HL-60/S4 (cell line): ENCODE measurements around the gene TTLL11.
"Not testable (repeated sequence)": the region's sequence is repeated elsewhere in the genome, so short reads cannot be mapped to it uniquely, and the experiment has no call there.

Experiments used
- in situ Hi-C: fragments of 300-500 bp; cut with MboI; formaldehyde crosslinking; loops from 2 replicates; pipeline ENCODE4 v1.14.3; 2022; ENCODE audit warnings: low sequenced_read_pairs

The TTLL11 gene

DNA sequence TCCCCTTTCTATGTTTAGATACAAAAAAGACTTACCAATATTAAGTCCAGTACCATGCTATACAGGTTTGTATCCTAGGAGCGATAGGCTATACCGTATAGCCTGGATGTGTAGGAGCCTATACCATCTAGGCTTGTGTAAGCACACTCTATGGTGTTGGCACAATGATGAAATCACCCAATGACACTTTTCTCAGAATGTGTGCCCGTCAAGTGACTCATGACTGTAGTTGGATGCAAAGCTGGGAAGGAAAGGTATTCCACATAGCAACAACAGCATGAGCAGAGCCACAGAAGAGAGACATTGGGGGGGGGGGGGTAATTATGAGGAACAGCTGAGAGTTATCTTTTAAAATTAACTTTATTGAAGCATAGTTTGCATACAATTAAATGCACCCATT, 63.2 kb downstream of the TTLL11 start:
- in situ Hi-C loops, result loop anchor here (10.0 kb wide), 1 partner anchor 65 kb away; no protein-coding TSS in a partner anchor

GRCh38 chr9:122028089-122028488, 65.0 kb downstream of the TTLL11 start:
- in situ Hi-C loops, result loop anchor here (10.0 kb wide), 1 partner anchor 63 kb away; no protein-coding TSS in a partner anchor

GRCh38 chr9:122020398-122020797, 72.7 kb downstream of the TTLL11 start:
- in situ Hi-C loops, result loop anchor here (10.0 kb wide), 1 partner anchor 56 kb away; no protein-coding TSS in a partner anchor

DNA sequence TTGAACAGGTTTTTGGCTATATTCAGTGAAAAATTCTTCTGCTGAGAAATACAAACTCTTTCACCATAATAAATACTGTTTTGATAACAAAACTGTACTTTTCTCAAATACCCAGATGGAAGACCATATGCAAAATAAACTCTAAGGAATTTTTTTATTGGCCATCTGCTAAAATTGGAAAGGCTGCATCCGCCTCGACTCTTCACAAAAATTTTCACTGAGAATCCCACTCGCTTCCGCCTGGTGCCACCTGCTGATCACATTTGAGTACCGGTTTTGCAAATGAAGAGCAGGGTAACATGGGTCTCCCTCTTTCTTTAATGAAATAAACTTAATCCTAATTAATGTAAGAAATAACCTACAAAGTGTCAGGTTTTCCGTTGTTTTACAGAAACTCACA, 76.4 kb downstream of the TTLL11 start:
- in situ Hi-C loops, result no loop called here

GRCh38 chr9:122016309-122016708, 76.8 kb downstream of the TTLL11 start:
- in situ Hi-C loops, result no loop called here

GRCh38 chr9:122015170-122015821, 77.8 kb downstream of the TTLL11 start:
- in situ Hi-C loops, result no loop called here

GRCh38 chr9:122011818-122012498, 81.2 kb downstream of the TTLL11 start:
- in situ Hi-C loops, result no loop called here

GRCh38 chr9:122008559-122008958, 84.5 kb downstream of the TTLL11 start:
- in situ Hi-C loops, result no loop called here

GRCh38 chr9:122007837-122008236, 85.3 kb downstream of the TTLL11 start:
- in situ Hi-C loops, result no loop called here

- in situ Hi-C loops, result no loop called here
Measured at GRCh38 chr9:122005597-122005996, 87.5 kb downstream of the TTLL11 start.

DNA sequence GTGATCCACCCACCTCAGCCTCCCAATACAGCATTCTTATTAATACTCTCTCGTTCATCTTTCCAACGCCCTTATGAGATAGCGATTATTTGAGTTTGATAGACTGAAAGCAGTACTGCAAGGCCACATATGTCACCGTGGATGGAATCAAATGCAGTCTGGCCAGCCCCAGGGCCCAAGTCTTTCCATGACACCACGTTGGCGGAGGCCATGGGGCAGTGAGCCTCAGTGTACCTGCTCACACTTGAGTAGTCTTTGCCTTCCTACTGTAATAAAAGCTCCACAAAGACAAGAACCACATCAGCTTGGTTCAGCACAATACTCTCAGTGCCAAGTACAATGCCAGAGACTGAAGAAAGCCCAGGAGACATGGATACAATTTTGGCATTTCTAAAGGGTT, 88.5 kb downstream of the TTLL11 start:
- in situ Hi-C loops, result no loop called here

DNA sequence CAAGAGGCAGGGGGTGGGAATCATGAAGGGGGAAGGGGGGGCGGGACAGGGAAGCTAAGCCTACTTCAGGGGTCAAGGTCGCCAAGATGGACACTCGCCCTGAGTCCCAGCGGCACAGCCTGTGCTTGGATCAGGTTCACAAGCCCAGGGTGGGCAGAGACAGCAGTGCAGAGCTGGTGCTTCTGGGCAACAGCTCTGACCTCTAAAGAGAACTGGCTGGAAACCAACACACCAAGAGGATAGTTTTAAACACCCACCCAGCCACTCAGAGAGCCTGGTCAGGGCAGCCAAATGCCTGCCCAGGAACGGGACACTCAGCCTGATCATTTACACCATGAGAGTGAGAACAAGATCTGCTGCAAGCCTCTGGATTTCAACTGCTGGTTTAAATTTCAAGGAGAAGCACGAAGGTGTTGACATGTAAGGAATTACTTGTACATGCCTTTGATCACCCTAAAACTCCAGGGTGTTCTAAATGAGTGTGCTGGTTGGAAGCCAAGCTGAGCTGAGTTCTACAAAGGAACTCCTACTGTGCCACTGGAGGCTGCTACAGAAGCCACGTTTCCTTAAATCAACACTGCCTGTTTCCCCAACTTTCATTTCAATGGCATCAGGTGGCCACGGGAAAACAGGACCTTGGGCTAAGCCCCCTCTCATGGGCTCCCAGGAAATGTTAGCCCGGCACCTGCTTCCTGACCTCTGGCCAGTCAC, 91.5 kb downstream of the TTLL11 start:
- in situ Hi-C loops, result no loop called here

GRCh38 chr9:122000526-122000925, 92.6 kb downstream of the TTLL11 start:
- in situ Hi-C loops, result not testable (repeated sequence)

DNA sequence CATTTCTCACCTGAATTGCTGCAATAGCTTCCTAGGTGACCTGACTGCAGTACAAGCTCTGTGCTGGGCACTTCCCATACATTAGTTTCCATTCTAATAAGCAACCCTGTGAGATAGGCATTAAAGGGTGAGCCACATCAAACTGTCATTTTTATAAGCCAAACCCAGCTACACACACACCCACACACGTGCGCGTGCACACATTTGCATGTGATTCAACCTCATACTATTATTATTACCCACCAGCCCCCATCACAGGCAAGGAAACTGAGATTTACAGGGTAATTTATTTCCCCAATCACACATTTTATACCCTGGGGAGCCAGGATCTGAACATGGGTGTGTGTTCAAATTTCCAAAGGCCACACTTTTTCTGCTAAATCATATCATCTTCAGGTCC, 93.6 kb downstream of the TTLL11 start:
- in situ Hi-C loops, result no loop called here

DNA sequence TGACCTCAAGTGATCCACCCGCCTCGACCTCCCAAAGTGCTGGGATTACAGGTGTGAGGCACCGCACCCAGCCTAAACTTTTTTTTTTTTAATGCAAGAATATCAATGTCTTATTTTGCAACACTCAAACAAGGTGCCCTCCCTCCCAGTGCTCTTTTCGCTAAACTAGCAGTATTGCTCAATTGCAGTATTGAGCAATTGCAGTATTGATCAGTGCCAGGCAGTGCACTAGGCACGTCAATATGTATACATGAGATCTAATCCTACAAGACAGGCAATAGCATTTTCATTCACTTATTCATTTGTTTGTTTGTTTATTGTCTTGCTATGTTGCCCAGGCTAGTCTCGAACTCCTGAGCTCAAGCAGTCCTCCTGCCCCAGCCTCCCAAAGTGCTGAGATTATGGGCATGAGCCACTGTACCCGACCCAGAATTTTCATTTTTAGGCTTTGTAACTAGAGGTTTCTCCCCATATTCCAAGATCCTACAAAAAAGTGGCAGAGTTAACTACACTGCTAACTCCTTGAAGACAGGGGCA, 94.5 kb downstream of the TTLL11 start:
- in situ Hi-C loops, result no loop called here

- in situ Hi-C loops, result no loop called here
Measured at GRCh38 chr9:121997791-121998190, 95.3 kb downstream of the TTLL11 start.

DNA sequence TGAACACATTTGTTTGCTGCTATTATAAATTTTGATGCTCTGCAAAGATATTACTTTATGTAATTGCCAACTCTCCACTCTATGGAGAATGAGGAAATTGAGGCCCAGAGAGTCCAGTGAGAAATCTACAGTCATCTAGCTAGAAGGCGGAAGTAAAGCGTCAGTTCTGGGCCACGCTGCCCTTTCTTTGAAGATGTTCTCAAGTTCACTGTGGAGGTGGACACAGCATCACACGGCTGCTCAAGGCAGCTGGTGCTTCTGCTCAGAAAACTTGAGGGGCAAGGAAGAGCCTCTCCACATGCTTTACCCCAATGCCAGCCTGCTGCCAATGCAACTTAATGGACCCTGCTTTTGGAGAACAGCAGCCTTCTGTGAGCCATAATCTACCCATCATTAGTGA, 96.3 kb downstream of the TTLL11 start:
- in situ Hi-C loops, result no loop called here

- in situ Hi-C loops, result no loop called here
Measured at GRCh38 chr9:121995997-121996396, 97.1 kb downstream of the TTLL11 start.

DNA sequence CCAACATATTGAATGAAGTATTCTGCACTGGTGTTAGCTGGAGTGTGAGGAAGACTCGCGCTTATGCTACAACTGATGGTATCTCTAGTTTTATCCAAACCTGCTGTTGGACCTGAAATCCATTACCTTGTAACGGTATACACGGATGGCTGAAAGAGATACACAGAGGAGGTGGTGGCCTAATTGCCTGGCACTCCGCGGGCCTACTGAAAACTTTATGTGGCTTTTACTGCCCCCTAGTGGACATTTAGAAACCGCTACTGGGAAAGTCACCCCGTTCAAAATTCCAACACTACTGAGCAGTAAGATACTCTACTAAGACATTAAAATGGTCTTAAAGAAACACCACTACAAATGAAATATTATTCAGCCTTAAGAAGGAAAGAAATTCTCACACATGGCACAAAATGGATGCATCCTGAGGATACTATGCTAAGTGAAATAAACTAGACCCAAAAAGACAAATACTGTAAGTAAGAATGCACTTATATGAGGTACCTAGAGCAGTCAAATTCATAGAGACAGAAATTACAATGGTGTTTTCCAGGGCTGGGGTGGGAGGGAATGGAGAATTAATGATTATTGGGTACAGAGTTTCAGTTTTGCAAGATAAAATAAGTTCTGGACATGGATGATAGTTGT, 100.4 kb downstream of the TTLL11 start:
- in situ Hi-C loops, result no loop called here

GRCh38 chr9:121991307-121991661, 101.8 kb downstream of the TTLL11 start:
- in situ Hi-C loops, result no loop called here

- in situ Hi-C loops, result no loop called here
Measured at GRCh38 chr9:121990600-121991306, 102.4 kb downstream of the TTLL11 start.
